OCI-LY3 (cell line): ENCODE data around the gene SALL2.

Experiments used
- H2AFZ ChIP-seq: fragments of 200-600, 300-600 bp; shearing (Covaris generic); 2 replicates; pipeline ENCODE4 v1.6.0; 2014; ENCODE audit warnings: antibody characterized with exemption, low read depth, low read length
- H3K27ac ChIP-seq: fragments of 200-600, 300-600 bp; sonication (generic); 2 replicates; pipeline ENCODE4 v1.5.1; 2014; ENCODE audit warnings: mild to moderate bottlenecking, low read length, moderate library complexity, mixed read lengths
- H3K27me3 ChIP-seq: fragments of 200-600, 300-600 bp; sonication (generic); 2 replicates; pipeline ENCODE4 v1.6.1; 2014; ENCODE audit warnings: low read depth, low read length, mixed read lengths
- H3K36me3 ChIP-seq: fragments of 200-600, 300-600 bp; sonication (generic); replicated peaks from 2 replicates; pipeline ENCODE3; 2014; ENCODE audit warnings: low read depth, low read length, mixed read lengths
- H3K4me1 ChIP-seq: fragments of 300-600, 200-600 bp; sonication (generic); 2 replicates; pipeline ENCODE4 v1.6.1; 2014; ENCODE audit warnings: low read length, mixed read lengths
- H3K4me2 ChIP-seq: fragments of 200-600, 300-600 bp; sonication (generic); 2 replicates; pipeline ENCODE4 v1.6.1; 2014; ENCODE audit warnings: low read length, mixed read lengths
- H3K4me3 ChIP-seq: fragments of 300-600, 200-600 bp; sonication (generic); 2 replicates; pipeline ENCODE4 v1.5.1; 2014; ENCODE audit warnings: antibody characterized with exemption, mild to moderate bottlenecking, low read length, moderate library complexity
- H3K79me2 ChIP-seq: fragments of 300-600, 200-600 bp; shearing (Covaris generic); 2 replicates; pipeline ENCODE4 v1.6.1; 2014; ENCODE audit warnings: mild to moderate bottlenecking, low read length, mixed read lengths
- H3K9ac ChIP-seq: fragments of 300-600, 200-600 bp; shearing (Covaris generic); 2 replicates; pipeline ENCODE4 v1.6.0; 2014; ENCODE audit warnings: mild to moderate bottlenecking, low read length, moderate library complexity
- H3K9me3 ChIP-seq: fragments of 200-600, 300-600 bp; shearing (Covaris generic); 2 replicates; pipeline ENCODE4 v1.6.1; 2014; ENCODE audit warnings: low read length, mixed read lengths; ENCODE audit not compliant: insufficient read depth
- H4K20me1 ChIP-seq: fragments of 200-600, 300-600 bp; sonication (generic); 2 replicates; pipeline ENCODE4 v1.6.1; 2016; ENCODE audit warnings: low read length, mixed read lengths; ENCODE audit not compliant: insufficient read depth
- CTCF ChIP-seq: fragments of 200-600, 300-600 bp; sonication (generic); IDR thresholded peaks from 2 replicates; pipeline ENCODE4 v1.5.1; 2014; ENCODE audit warnings: antibody characterized with exemption, low read length, low read depth
- EZH2phosphoT487 ChIP-seq: fragments of 200-600 bp; shearing (Covaris generic); IDR thresholded peaks from 2 replicates; pipeline ENCODE4 v1.6.1; 2018; ENCODE audit warnings: antibody characterized with exemption, mixed run types, low read depth

Gene SALL2

DNA sequence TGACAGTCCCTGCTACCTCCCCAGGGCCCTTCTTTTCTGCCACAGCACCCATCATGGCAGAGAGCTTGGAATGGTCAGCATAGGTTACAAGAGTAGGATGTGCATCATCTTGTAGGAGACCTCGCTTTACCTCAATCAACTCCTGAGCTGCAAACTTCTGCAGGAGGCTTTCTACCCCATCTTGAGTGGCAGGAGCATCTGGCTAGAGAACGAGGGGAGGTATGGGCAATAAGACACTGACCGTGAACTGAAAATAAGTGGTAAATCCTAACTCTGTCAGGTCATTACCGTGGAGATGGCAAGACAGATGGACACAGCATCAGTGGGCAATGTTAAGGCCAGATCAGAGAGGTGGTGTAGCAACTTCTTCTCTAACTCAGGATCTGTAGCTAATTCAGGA lies 22.8 kb downstream of the SALL2 start:
- TF ChIP-seq EZH2phosphoT487 (no peak), CTCF (no peak)
- Histone ChIP-seq H3K9me3 (no peaks in the 10 kb centered on the region), H3K4me3 (no peak overlapping the region), H3K79me2 (peaks cover 40% of the 10 kb centered on the region), H3K36me3 (peaks cover 56% of the 10 kb centered on the region), H3K4me2 (no peak overlapping the region), H3K27ac (no peak overlapping the region), H3K9ac (no peak overlapping the region), H3K4me1 (peaks cover 10% of the 10 kb centered on the region), H4K20me1 (no peaks in the 10 kb centered on the region), H2AFZ (no peak overlapping the region), H3K27me3 (no peaks in the 10 kb centered on the region)

DNA sequence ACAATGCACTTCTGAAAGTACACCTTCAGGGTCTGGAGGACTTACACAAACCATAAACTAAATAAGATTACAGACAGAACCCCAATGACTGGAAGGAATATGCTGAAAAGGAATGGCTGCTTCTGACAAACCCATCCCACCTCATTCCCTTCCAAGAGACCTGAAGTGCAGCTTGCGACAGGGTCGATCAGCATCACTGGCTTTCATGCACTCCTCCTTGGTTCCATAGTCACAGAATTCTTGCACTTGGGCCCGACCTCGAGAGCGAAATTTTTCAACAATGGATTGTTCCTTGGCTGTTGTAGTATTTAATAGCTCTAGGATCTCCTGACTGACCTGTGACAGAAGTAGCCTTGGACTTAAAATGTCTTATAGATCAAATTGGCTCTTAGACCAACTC lies 24.6 kb downstream of the SALL2 start:
- Histone ChIP-seq H3K9ac (no peak overlapping the region), H3K4me1 (peaks cover 10% of the 10 kb centered on the region), H3K9me3 (no peaks in the 10 kb centered on the region), H3K27me3 (no peaks in the 10 kb centered on the region), H3K36me3 (peaks cover 61% of the 10 kb centered on the region), H4K20me1 (no peaks in the 10 kb centered on the region), H3K4me2 (no peak overlapping the region), H3K4me3 (no peak overlapping the region), H2AFZ (no peak overlapping the region), H3K27ac (no peak overlapping the region), H3K79me2 (peaks cover 23% of the 10 kb centered on the region)
- TF ChIP-seq EZH2phosphoT487 (no peak), CTCF (no peak)

DNA sequence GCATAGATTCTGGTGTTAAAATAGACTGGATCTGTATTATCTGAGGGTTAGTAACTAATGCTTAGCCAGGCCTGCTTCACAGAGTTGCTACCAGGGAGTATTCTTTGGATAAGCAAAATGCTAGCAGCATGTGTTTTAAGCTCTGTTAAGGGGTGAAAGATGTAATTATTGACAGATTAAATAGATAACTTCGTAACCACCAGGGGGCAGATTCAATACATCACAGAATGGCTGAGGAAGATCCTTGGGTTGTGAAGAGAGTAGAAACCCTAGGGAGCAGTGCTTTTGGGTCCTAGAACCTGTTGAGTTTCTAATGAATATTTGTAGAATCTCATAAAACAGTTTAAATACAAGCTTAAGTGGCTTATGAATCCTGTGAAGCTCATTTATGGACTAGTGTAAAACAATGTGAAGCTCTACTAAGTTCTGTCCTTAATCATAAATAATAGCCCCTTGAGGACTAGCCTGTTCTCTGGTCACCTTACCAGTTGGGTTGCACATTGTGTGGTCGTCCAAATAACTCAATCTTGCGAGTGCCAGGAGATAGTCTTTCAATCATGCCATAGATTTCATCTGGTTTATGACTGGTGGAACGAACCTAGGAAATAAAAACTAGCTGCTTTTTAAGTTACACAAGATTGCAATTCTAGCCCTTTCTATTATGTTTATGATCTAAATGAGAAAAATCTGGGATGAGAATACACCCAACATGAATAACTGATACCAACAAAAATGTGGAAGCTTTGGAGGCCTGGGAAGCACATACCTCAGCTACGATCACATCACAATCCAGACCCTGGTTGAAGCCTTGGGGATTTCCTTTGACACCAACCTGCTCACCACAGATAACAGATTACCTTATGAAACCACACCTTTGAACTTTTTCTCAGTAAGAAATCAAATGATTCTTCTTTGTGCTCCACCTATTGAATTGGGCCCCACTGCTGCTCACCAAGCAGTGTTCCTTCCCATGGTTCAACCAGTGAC lies 27.3 kb downstream of the SALL2 start:
- Histone ChIP-seq H4K20me1 (no peaks in the 10 kb centered on the region), H3K4me3 (no peak overlapping the region), H3K79me2 (peaks cover 4% of the 10 kb centered on the region; the same call in 1 of the 2 replicates), H3K9me3 (no peaks in the 10 kb centered on the region), H3K27me3 (no peaks in the 10 kb centered on the region), H3K4me2 (no peak overlapping the region), H3K27ac (no peak overlapping the region), H3K4me1 (no peaks in the 10 kb centered on the region), H3K9ac (no peak overlapping the region), H2AFZ (no peak overlapping the region), H3K36me3 (peaks cover 76% of the 10 kb centered on the region)
- peak; percentile 67 for TF ChIP-seq CTCF
- TF ChIP-seq EZH2phosphoT487, result no peak

DNA sequence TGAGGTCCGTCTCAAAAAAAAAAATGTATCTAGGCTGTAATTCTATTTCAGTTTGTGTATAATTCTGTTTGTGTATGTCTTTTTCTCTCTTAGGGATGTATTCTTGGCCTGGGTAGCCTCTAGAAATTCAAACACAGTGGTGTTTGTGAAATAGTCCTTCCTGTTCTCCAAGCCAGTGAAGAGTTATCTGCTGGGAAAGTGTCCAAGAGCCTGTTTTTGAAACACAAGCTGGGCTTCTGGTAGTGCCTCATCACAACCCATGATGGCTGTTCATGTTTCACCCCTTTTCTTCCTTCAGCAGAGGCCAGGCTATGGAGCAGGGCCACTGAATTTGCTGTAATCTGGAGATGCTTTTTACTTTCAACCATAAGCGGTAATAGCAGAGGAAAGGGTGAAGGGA lies 29.7 kb downstream of the SALL2 start:
- H3K36me3 ChIP-seq, result peaks cover 60% of the 10 kb centered on the region
- no peaks in the 10 kb centered on the region for H3K79me2 ChIP-seq
- no peak overlapping the region for H3K4me3 ChIP-seq
- no peak overlapping the region for H3K27ac ChIP-seq
- no peaks in the 10 kb centered on the region for H3K4me1 ChIP-seq
- H3K27me3 ChIP-seq, result no peaks in the 10 kb centered on the region
- no peak overlapping the region for H3K4me2 ChIP-seq
- TF ChIP-seq EZH2phosphoT487, result no peak
- no peak for TF ChIP-seq CTCF
- H4K20me1 ChIP-seq, result no peaks in the 10 kb centered on the region
- H3K9ac ChIP-seq, result no peak overlapping the region
- no peaks in the 10 kb centered on the region for H3K9me3 ChIP-seq
- no peak overlapping the region for H2AFZ ChIP-seq
